ENCODE data around the gene P3H3.

Gene P3H3

DNA sequence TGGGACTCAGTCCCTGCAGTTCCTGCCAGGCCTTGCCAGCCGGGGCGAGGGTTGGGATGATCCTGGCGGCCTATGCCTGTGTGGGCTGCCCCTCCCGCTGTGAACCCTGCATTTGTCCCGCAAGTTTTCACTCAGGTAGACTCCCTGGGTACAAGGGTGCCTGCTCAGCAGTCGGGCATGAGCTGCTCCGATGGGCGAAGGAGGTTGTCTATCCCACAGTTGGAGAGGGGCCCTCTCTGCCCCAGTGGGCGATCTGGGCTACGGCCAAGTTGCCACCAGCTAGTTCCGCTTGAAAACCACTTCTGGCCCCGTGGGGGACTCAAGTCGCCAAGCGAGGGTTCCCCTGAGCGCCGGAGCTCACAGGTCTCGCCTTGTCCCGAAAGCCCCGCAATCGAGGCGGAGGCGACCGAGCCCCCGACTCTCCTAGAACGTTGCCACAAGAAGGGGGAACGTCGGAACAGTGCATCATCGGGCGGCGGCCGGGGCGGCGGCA, 38.8 kb downstream of the P3H3 start (continued):
- TF ChIP-seq ZNF221 (tag by site-specific recombination; IDR thresholded peaks at IDR 0.05; ENCODE audit: borderline replicate concordance) (no peak), ZNF560 (tag by site-specific recombination; IDR thresholded peaks at IDR 0.05; ENCODE audit: borderline replicate concordance) (no peak), ZBTB8A (tag by site-specific recombination; IDR thresholded peaks at IDR 0.05) (peak; percentile 84), ZNF223 (tag by site-specific recombination; IDR thresholded peaks at IDR 0.05) (no peak), ZNF341 (tag by site-specific recombination; IDR thresholded peaks at IDR 0.05; ENCODE audit: low read depth) (peak; percentile 69), GLIS2 (tag by site-specific recombination; IDR thresholded peaks at IDR 0.05) (peak; percentile 86), ZNF335 (tag by site-specific recombination; conservative IDR thresholded peaks at IDR 0.05) (peak; percentile 92), ZNF132 (tag by site-specific recombination; IDR thresholded peaks at IDR 0.05; ENCODE audit: borderline replicate concordance) (no peak), ZNF843 (tag by site-specific recombination; IDR thresholded peaks at IDR 0.05) (no peak), IKZF3 (tag by site-specific recombination; IDR thresholded peaks at IDR 0.05) (peak; percentile 60), GLI4 (tag by site-specific recombination; IDR thresholded peaks at IDR 0.05) (0 out of 2 replicates have a peak, but pooled peaks have one; percentile 24), ZBTB20 (tag by site-specific recombination; IDR thresholded peaks at IDR 0.05) (peak; percentile 75), ZNF600 (tag by site-specific recombination; IDR thresholded peaks at IDR 0.05) (peak; percentile 48), ZNF2 (tag by site-specific recombination; IDR thresholded peaks at IDR 0.05) (no peak), ZNF169 (tag by site-specific recombination; IDR thresholded peaks at IDR 0.05) (no peak), BCL11A (tag by site-specific recombination; IDR thresholded peaks at IDR 0.05; ENCODE audit: low read depth) (no peak)
- TF ChIP-seq, protein P1, sequence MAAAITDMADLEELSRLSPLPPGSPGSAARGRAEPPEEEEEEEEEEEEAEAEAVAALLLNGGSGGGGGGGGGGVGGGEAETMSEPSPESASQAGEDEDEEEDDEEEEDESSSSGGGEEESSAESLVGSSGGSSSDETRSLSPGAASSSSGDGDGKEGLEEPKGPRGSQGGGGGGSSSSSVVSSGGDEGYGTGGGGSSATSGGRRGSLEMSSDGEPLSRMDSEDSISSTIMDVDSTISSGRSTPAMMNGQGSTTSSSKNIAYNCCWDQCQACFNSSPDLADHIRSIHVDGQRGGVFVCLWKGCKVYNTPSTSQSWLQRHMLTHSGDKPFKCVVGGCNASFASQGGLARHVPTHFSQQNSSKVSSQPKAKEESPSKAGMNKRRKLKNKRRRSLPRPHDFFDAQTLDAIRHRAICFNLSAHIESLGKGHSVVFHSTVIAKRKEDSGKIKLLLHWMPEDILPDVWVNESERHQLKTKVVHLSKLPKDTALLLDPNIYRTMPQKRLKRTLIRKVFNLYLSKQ (tag by site-specific recombination; IDR thresholded peaks at IDR 0.05; ENCODE audit: borderline replicate concordance), result no peak
- TF ChIP-seq, protein P2, sequence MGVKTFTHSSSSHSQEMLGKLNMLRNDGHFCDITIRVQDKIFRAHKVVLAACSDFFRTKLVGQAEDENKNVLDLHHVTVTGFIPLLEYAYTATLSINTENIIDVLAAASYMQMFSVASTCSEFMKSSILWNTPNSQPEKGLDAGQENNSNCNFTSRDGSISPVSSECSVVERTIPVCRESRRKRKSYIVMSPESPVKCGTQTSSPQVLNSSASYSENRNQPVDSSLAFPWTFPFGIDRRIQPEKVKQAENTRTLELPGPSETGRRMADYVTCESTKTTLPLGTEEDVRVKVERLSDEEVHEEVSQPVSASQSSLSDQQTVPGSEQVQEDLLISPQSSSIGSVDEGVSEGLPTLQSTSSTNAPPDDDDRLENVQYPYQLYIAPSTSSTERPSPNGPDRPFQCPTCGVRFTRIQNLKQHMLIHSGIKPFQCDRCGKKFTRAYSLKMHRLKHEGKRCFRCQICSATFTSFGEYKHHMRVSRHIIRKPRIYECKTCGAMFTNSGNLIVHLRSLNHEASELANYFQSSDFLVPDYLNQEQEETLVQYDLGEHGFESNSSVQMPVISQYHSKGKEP (tag by site-specific recombination; IDR thresholded peaks at IDR 0.05), result no peak
- TF ChIP-seq, protein P3, sequence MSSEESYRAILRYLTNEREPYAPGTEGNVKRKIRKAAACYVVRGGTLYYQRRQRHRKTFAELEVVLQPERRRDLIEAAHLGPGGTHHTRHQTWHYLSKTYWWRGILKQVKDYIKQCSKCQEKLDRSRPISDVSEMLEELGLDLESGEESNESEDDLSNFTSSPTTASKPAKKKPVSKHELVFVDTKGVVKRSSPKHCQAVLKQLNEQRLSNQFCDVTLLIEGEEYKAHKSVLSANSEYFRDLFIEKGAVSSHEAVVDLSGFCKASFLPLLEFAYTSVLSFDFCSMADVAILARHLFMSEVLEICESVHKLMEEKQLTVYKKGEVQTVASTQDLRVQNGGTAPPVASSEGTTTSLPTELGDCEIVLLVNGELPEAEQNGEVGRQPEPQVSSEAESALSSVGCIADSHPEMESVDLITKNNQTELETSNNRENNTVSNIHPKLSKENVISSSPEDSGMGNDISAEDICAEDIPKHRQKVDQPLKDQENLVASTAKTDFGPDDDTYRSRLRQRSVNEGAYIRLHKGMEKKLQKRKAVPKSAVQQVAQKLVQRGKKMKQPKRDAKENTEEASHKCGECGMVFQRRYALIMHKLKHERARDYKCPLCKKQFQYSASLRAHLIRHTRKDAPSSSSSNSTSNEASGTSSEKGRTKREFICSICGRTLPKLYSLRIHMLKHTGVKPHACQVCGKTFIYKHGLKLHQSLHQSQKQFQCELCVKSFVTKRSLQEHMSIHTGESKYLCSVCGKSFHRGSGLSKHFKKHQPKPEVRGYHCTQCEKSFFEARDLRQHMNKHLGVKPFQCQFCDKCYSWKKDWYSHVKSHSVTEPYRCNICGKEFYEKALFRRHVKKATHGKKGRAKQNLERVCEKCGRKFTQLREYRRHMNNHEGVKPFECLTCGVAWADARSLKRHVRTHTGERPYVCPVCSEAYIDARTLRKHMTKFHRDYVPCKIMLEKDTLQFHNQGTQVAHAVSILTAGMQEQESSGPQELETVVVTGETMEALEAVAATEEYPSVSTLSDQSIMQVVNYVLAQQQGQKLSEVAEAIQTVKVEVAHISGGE (tag by site-specific recombination; conservative IDR thresholded peaks at IDR 0.05; ENCODE audit: low read depth), result no peak
- TF ChIP-seq, protein P4, sequence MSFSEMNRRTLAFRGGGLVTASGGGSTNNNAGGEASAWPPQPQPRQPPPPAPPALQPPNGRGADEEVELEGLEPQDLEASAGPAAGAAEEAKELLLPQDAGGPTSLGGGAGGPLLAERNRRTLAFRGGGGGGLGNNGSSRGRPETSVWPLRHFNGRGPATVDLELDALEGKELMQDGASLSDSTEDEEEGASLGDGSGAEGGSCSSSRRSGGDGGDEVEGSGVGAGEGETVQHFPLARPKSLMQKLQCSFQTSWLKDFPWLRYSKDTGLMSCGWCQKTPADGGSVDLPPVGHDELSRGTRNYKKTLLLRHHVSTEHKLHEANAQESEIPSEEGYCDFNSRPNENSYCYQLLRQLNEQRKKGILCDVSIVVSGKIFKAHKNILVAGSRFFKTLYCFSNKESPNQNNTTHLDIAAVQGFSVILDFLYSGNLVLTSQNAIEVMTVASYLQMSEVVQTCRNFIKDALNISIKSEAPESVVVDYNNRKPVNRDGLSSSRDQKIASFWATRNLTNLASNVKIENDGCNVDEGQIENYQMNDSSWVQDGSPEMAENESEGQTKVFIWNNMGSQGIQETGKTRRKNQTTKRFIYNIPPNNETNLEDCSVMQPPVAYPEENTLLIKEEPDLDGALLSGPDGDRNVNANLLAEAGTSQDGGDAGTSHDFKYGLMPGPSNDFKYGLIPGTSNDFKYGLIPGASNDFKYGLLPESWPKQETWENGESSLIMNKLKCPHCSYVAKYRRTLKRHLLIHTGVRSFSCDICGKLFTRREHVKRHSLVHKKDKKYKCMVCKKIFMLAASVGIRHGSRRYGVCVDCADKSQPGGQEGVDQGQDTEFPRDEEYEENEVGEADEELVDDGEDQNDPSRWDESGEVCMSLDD (tag by site-specific recombination; IDR thresholded peaks at IDR 0.05), result peak; percentile 74
